H1 (cell line): Measurements from ENCODE around the gene TMEM178B. TPM values are rescaled to one million over a fixed set of nuclear protein-coding genes. Genes with fewer than 3 reads are reported as not detected.

Experiments
- ATF2 ChIP-seq: IDR thresholded peaks from 2 replicates; pipeline ENCODE4 v1.6.1; 2012; ENCODE audit warnings: low read length, inconsistent platforms
- polyA plus RNA-seq, 7 experiments: library from polyadenylated mRNA; depleted of rRNA in 3 of 7; stranded (reverse) in 5 of 7; unstranded in 2 of 7; fragments of >200 nt in 5 of 7; fragments of 200-250 nt in 2 of 7; gene quantifications; 1 replicate in 5 of 7; 2 replicates in 1 of 7; 4 replicates in 1 of 7; pipeline versions ENCODE4 v1.2.1 to v1.2.3, GENCODE V29; 2011 to 2013; ENCODE audit warnings: missing spikeins in 2 of 7, mixed read lengths in 2 of 7
- total RNA-seq: library from RNA; stranded (reverse); fragmentation: NEBNext Ultra II Directional; extraction: Animal tissue kit (Norgen Biotek cat#: 25700); gene quantifications from 2 replicates; pipeline ENCODE4 v1.2.1, GENCODE V29; 2021

The TMEM178B gene
- total and polyA plus RNA-seq, 2 of the 8 experiments (the other 6 are each of a cell fraction or from before 2014, with no cell fraction given), result 5.3 to 18.1 TPM

- TF ChIP-seq ATF2, result no peak
These were observed 438.7 kb downstream of the TMEM178B start (continued) for GRCh38 chr7:141512597-141512996.
